Stimulated activated CD4-positive, alpha-beta T cell treated with anti-CD3 and anti-CD28 coated beads, Interleukin-1b, Interleukin-23, amount 100 ng/mL, for 4 hours (primary cell): Measurements from ENCODE around the gene ZNF622.

ENCODE experiments used
- DNase-seq, 2 donors: peaks; one replicate each; pipeline ENCODE4 v3.0.0-alpha.2; 2020; ENCODE audit warnings: low read depth in 2 of 2

The ZNF622 gene

GRCh38 chr5:16465544-16466432, at the start of gene ZNF622:
Gene ZNF622, minus strand, starts transcription at chr5:16465800. Its CDS starts 135 bp downstream, at chr5:16465665.
- peak; percentile 68 to 79 for DNase-seq

GRCh38 chr5:16510098-16510497, 44.5 kb upstream of the ZNF622 start:
- no peak for DNase-seq

GRCh38 chr5:16508730-16509531, 43.3 kb upstream of the ZNF622 start:
- DNase-seq: no peak

GRCh38 chr5:16507716-16508115, 42.1 kb upstream of the ZNF622 start:
- DNase-seq: no peak

- no peak for DNase-seq
Observed at GRCh38 chr5:16505904-16506303, 40.3 kb upstream of the ZNF622 start.

- DNase-seq: no peak
Observed at GRCh38 chr5:16505140-16505891, 39.7 kb upstream of the ZNF622 start.

- DNase-seq: no peak
Observed at GRCh38 chr5:16504571-16504970, 39.0 kb upstream of the ZNF622 start.

- DNase-seq: no peak
Observed at GRCh38 chr5:16502866-16503265, 37.3 kb upstream of the ZNF622 start.

- DNase-seq: no peak
Observed at GRCh38 chr5:16500024-16500423, 34.4 kb upstream of the ZNF622 start.

- DNase-seq: no peak
Observed at GRCh38 chr5:16497546-16497945, 31.9 kb upstream of the ZNF622 start.

GRCh38 chr5:16493261-16493660, 27.7 kb upstream of the ZNF622 start:
- no peak for DNase-seq

GRCh38 chr5:16492398-16493140, 27.0 kb upstream of the ZNF622 start:
- no peak for DNase-seq

- DNase-seq: no peak
Observed at GRCh38 chr5:16490911-16491310, 25.3 kb upstream of the ZNF622 start.

GRCh38 chr5:16489322-16489791, 23.8 kb upstream of the ZNF622 start:
- no peak for DNase-seq

GRCh38 chr5:16487456-16487855, 21.9 kb upstream of the ZNF622 start:
- DNase-seq: no peak

GRCh38 chr5:16486711-16487111, 21.1 kb upstream of the ZNF622 start:
- DNase-seq: no peak

- DNase-seq: no peak
Observed at GRCh38 chr5:16485656-16486055, 20.1 kb upstream of the ZNF622 start.

GRCh38 chr5:16484081-16484480, 18.5 kb upstream of the ZNF622 start:
- no peak for DNase-seq

- no peak for DNase-seq
Observed at GRCh38 chr5:16483361-16483760, 17.8 kb upstream of the ZNF622 start.

- DNase-seq: no peak
Observed at GRCh38 chr5:16482891-16483290, 17.3 kb upstream of the ZNF622 start.

- DNase-seq: no peak
Observed at GRCh38 chr5:16480821-16481538, 15.4 kb upstream of the ZNF622 start.
